ENCODE data around the gene AK5. TPM values are rescaled to one million over a fixed set of nuclear protein-coding genes. Genes with fewer than 3 reads are reported as not detected.

Gene AK5, protein sequence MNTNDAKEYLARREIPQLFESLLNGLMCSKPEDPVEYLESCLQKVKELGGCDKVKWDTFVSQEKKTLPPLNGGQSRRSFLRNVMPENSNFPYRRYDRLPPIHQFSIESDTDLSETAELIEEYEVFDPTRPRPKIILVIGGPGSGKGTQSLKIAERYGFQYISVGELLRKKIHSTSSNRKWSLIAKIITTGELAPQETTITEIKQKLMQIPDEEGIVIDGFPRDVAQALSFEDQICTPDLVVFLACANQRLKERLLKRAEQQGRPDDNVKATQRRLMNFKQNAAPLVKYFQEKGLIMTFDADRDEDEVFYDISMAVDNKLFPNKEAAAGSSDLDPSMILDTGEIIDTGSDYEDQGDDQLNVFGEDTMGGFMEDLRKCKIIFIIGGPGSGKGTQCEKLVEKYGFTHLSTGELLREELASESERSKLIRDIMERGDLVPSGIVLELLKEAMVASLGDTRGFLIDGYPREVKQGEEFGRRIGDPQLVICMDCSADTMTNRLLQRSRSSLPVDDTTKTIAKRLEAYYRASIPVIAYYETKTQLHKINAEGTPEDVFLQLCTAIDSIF
- polyA plus RNA-seq (2011; rRNA removed) (4.4 and 4.9 TPM in 2 replicates), polyA plus RNA-seq (2017; fragmentation: RNase III; extraction: RNeasy Plus Mini Kit Qiagen cat#74134 plus additional on column Dnase treatment) (5.1 to 8.9 TPM (median 6.1 TPM) in 3 replicates), polyA minus RNA-seq (2011; rRNA and poly(A)+ RNA removed) (1.7 and 2.2 TPM in 2 replicates)
- 1.0 and 1.1 TPM in 2 replicates for polyA plus RNA-seq (2012; cell fraction: cytosol; rRNA removed)
- 0.55 and 0.99 TPM in 2 replicates for polyA plus RNA-seq (2012; cell fraction: nucleus; rRNA removed)

DNA sequence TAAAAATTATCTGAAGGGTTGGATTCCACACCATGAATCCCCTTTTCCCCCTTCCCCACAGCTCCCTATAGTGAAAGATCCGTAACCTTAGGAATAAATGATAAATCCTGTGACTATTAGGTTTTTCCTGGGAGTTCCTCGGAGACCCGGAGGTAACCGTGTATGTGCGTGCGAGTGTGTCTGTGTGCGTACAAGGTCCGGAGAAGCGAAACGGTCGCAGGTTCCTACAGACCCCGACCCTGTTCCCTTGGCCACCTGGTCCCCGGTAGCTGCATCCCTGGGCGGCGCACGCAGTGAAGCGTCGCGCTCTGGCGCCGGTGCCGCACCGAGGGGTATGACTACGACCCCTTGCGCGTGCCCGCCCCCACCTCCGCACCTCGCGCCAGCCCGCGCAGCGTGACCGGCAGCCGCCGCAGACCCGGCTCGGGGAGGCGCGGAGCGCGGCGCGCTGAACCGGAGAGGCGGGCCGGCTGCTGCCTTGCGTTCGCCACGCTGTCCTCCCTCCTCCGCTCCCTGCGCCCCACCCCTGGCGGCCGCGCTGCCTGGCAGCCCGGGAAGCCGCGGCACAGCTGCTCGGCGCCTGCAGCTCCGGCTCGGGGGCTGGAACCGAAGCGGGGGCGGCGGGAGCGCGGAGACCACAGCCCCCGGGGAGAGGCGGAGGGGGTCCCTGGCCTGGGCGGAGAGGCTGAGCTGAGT lies at the start of gene AK5:
Gene AK5, plus strand, starts transcription at position 529 of the 696 bp plus-strand sequence. CDS start 295 bp downstream, outside the sequence.
- peak within 1 kb of the TSS; percentile 88 for H3K4me2 ChIP-seq
- POLR2A ChIA-PET: interaction anchor here (1.1 kb wide), 1 partner anchor 62 kb away, joined by 4 read pairs; the partner anchor contains the start of gene PIGK
- 37% methylated on average over 12 of the region's 71 CpGs for WGBS (ENCODE audit: missing lambda C conversion rate)
- CTCF ChIA-PET: interaction anchor here (0.6 to 1.6 kb wide), 3 partner anchors 257 to 451 kb away, joined by 3 to 5 read pairs (median 4); no protein-coding TSS in a partner anchor
- no peaks in the 10 kb centered on the region for H3K9me3 ChIP-seq
- FAIRE-seq: no peak
- no peaks in the 10 kb centered on the region for H3K4me1 ChIP-seq
- peak; percentile 25 to 40 for DNase-seq (ENCODE audit: low read depth in 1 of 2, low spot score in 1 of 2)
- TF ChIP-seq, protein P1, sequence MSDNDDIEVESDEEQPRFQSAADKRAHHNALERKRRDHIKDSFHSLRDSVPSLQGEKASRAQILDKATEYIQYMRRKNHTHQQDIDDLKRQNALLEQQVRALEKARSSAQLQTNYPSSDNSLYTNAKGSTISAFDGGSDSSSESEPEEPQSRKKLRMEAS (IDR thresholded peaks at IDR 0.05): 0 out of 2 replicates have a peak, but pooled peaks have one; percentile 14
- TF ChIP-seq, protein P2, sequence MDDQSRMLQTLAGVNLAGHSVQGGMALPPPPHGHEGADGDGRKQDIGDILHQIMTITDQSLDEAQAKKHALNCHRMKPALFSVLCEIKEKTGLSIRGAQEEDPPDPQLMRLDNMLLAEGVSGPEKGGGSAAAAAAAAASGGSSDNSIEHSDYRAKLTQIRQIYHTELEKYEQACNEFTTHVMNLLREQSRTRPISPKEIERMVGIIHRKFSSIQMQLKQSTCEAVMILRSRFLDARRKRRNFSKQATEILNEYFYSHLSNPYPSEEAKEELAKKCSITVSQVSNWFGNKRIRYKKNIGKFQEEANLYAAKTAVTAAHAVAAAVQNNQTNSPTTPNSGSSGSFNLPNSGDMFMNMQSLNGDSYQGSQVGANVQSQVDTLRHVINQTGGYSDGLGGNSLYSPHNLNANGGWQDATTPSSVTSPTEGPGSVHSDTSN (IDR thresholded peaks at IDR 0.05): no peak
- TF ChIP-seq ZFP36 (IDR thresholded peaks at IDR 0.05; ENCODE audit: borderline replicate concordance, partially characterized antibody) (no peak), SMC3 (IDR thresholded peaks at IDR 0.05) (0 out of 3 replicates have a peak, but pooled peaks have one; percentile 17), POLR2A (IDR thresholded peaks at IDR 0.05; ENCODE audit: low read length) (peak; percentile 28; the same call in 1 of the 2 replicates), HOXB13 (CRISPR knock-in tag; IDR thresholded peaks at IDR 0.05; ENCODE audit: low read depth) (no peak), HOXA7 (CRISPR knock-in tag; IDR thresholded peaks at IDR 0.05) (no peak)
- TF ChIP-seq, protein P3, sequence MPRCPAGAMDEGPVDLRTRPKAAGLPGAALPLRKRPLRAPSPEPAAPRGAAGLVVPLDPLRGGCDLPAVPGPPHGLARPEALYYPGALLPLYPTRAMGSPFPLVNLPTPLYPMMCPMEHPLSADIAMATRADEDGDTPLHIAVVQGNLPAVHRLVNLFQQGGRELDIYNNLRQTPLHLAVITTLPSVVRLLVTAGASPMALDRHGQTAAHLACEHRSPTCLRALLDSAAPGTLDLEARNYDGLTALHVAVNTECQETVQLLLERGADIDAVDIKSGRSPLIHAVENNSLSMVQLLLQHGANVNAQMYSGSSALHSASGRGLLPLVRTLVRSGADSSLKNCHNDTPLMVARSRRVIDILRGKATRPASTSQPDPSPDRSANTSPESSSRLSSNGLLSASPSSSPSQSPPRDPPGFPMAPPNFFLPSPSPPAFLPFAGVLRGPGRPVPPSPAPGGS (IDR thresholded peaks at IDR 0.05): no peak
- peak within 1 kb of the TSS; percentile 87 for H3K4me3 ChIP-seq
- H3K27ac ChIP-seq: peak within 1 kb of the TSS; percentile 87 to 95
- peak; percentile 92 to 93 for ATAC-seq

DNA sequence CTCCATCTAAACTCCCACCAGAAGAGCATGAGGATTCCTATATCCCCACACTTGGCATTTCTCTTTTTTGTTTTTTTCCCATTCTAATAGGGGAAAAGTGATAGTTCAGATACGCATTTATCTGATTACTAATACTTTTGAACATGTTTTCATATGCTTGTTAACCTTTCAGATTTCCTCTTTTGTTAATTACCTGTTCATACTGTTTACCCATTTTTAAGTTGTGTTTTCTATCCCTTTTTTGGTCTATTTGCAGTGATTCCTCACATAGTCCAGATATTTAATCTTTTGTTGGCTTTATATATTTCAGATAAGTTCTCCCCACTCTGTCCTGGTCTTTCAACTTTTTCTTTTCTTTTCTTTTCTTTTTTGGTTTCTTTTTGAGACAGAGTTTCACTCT lies 49.0 kb upstream of the AK5 start:
- ChIA-PET POLR2A (no interaction called here), CTCF (no interaction called here)
- peaks cover 8% of the 10 kb centered on the region; the same call in 1 of the 3 replicates for H3K9me3 ChIP-seq
- H3K4me2 ChIP-seq: no peak overlapping the region
- no peak for ATAC-seq
- TF ChIP-seq SMC3 (IDR thresholded peaks at IDR 0.05) (no peak), ZNF302 (CRISPR knock-in tag; IDR thresholded peaks at IDR 0.05) (no peak), RNF2 (IDR thresholded peaks at IDR 0.05; ENCODE audit: borderline replicate concordance, low read depth) (no peak), BHLHE40 (IDR thresholded peaks at IDR 0.05; ENCODE audit: low read depth, low read length) (no peak), JUN (IDR thresholded peaks at IDR 0.05) (no peak), SREBF2 (IDR thresholded peaks at IDR 0.05) (no peak), CEBPB (IDR thresholded peaks at IDR 0.05) (no peak), POLR2AphosphoS2 (conservative IDR thresholded peaks at IDR 0.05; ENCODE audit: low read length) (no peak), RARB (CRISPR knock-in tag; IDR thresholded peaks at IDR 0.05) (no peak)
- TF ChIP-seq, protein P4, sequence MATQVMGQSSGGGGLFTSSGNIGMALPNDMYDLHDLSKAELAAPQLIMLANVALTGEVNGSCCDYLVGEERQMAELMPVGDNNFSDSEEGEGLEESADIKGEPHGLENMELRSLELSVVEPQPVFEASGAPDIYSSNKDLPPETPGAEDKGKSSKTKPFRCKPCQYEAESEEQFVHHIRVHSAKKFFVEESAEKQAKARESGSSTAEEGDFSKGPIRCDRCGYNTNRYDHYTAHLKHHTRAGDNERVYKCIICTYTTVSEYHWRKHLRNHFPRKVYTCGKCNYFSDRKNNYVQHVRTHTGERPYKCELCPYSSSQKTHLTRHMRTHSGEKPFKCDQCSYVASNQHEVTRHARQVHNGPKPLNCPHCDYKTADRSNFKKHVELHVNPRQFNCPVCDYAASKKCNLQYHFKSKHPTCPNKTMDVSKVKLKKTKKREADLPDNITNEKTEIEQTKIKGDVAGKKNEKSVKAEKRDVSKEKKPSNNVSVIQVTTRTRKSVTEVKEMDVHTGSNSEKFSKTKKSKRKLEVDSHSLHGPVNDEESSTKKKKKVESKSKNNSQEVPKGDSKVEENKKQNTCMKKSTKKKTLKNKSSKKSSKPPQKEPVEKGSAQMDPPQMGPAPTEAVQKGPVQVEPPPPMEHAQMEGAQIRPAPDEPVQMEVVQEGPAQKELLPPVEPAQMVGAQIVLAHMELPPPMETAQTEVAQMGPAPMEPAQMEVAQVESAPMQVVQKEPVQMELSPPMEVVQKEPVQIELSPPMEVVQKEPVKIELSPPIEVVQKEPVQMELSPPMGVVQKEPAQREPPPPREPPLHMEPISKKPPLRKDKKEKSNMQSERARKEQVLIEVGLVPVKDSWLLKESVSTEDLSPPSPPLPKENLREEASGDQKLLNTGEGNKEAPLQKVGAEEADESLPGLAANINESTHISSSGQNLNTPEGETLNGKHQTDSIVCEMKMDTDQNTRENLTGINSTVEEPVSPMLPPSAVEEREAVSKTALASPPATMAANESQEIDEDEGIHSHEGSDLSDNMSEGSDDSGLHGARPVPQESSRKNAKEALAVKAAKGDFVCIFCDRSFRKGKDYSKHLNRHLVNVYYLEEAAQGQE (IDR thresholded peaks at IDR 0.05): no peak
- H3K4me3 ChIP-seq: no peak overlapping the region
- no peak overlapping the region for H3K27ac ChIP-seq
- no peak for DNase-seq (ENCODE audit: low read depth in 1 of 2, low spot score in 1 of 2)
- FAIRE-seq: no peak
- 91% methylated on average over 1 of the region's 1 CpG for WGBS (ENCODE audit: missing lambda C conversion rate)
- peaks cover 23% of the 10 kb centered on the region for H3K4me1 ChIP-seq

Data from A549 (cell line).